ENCODE measurements around the gene PEX5L. TPM values are rescaled to one million over a fixed set of nuclear protein-coding genes. Genes with fewer than 3 reads are reported as not detected.

Gene PEX5L
- total RNA-seq, 4 donors from 2014 or later: 7.9 TPM; not detected in 3

DNA sequence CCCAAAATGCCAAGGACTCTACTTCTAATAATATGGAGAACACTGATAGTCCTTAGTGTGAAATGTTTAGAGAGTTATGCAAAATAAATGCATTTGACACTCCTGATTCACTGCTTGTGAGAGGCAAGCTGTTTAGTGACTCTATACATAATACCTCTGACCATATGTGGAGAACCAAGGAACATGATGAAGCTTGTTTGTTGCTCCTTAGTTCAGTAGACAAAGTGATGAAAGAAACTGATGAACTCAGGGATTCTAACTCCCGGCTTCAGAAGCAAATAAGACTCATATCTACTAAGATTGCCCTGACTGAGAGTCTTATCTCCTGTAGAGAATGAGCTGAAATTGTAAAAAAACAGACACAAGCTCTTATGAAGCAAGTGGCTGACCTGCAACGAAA lies 41.3 kb downstream of the PEX5L start:
- Histone ChIP-seq H3K9me3 (peaks cover 0 to 30% (median 0%) of the 10 kb centered on the region in 3 donors), H3K27ac (no peak overlapping the region), H3K4me3 (no peak overlapping the region), H3K4me1 (no peaks in the 10 kb centered on the region), H3K36me3 (no peaks in the 10 kb centered on the region), H3K27me3 (peaks cover 4% of the 10 kb centered on the region)
- 71% methylated on average over 2 of the region's 2 CpGs; no CpG with 5 or more reads in 1 of the 2 donors for WGBS, 2 donors (ENCODE audit: low coverage in 1 of 2)
- ATAC-seq: no peak
- no peak for TF ChIP-seq POLR2AphosphoS5 (IDR thresholded peaks at IDR 0.05)
- TF ChIP-seq, protein P1, sequence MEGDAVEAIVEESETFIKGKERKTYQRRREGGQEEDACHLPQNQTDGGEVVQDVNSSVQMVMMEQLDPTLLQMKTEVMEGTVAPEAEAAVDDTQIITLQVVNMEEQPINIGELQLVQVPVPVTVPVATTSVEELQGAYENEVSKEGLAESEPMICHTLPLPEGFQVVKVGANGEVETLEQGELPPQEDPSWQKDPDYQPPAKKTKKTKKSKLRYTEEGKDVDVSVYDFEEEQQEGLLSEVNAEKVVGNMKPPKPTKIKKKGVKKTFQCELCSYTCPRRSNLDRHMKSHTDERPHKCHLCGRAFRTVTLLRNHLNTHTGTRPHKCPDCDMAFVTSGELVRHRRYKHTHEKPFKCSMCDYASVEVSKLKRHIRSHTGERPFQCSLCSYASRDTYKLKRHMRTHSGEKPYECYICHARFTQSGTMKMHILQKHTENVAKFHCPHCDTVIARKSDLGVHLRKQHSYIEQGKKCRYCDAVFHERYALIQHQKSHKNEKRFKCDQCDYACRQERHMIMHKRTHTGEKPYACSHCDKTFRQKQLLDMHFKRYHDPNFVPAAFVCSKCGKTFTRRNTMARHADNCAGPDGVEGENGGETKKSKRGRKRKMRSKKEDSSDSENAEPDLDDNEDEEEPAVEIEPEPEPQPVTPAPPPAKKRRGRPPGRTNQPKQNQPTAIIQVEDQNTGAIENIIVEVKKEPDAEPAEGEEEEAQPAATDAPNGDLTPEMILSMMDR (IDR thresholded peaks at IDR 0.05): no peak

DNA sequence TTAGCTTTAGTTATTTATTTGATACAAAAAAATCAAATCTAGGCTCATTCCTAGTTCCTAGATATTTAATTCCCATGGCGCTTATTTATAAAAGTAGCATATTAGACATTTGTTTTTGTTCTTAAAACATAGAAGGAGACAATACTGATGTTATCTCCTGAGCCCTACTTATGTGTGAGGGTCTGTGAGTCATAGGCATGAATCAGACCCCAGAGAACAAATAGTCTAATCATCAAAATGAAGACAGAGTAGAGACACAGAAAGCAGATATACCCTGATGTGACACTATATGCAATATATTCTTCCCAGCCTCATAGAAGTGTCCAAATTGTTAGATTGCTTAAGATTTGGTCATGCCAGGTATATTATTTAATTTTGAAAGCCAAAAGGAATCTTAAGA lies 44.9 kb downstream of the PEX5L start:
- H3K27ac ChIP-seq: no peak overlapping the region
- H3K4me1 ChIP-seq: no peaks in the 10 kb centered on the region
- no peaks in the 10 kb centered on the region for H3K36me3 ChIP-seq
- peaks cover 0 to 15% (median 0%) of the 10 kb centered on the region in 3 donors for H3K9me3 ChIP-seq
- no peak overlapping the region for H3K4me3 ChIP-seq
- ATAC-seq: no peak
- no peak for TF ChIP-seq POLR2A (IDR thresholded peaks at IDR 0.05)
- TF ChIP-seq EP300 (IDR thresholded peaks at IDR 0.05): no peak
- TF ChIP-seq, protein P1 (IDR thresholded peaks at IDR 0.05): no peak
- no peak for TF ChIP-seq POLR2AphosphoS5 (IDR thresholded peaks at IDR 0.05)
- 77 to 100% methylated on average over 1 of the region's 1 CpG for WGBS, 2 donors (ENCODE audit: low coverage in 1 of 2)
- H3K27me3 ChIP-seq: peaks cover 4% of the 10 kb centered on the region

GRCh38 chr3:179991104-179991503 lies 45.6 kb downstream of the PEX5L start:
- no peak overlapping the region for H3K27ac ChIP-seq
- peaks cover 4% of the 10 kb centered on the region for H3K27me3 ChIP-seq
- no peak overlapping the region for H3K4me3 ChIP-seq
- WGBS, 2 donors (ENCODE audit: low coverage in 1 of 2): 60 to 98% methylated on average over 3 to 4 of the region's 4 CpGs
- no peak for ATAC-seq
- TF ChIP-seq POLR2AphosphoS5 (IDR thresholded peaks at IDR 0.05) (no peak), POLR2A (IDR thresholded peaks at IDR 0.05) (no peak), EP300 (IDR thresholded peaks at IDR 0.05) (no peak)
- TF ChIP-seq, protein P1 (IDR thresholded peaks at IDR 0.05): no peak
- peaks cover 0 to 8% (median 0%) of the 10 kb centered on the region in 3 donors for H3K9me3 ChIP-seq
- no peaks in the 10 kb centered on the region for H3K36me3 ChIP-seq
- H3K4me1 ChIP-seq: no peaks in the 10 kb centered on the region

DNA sequence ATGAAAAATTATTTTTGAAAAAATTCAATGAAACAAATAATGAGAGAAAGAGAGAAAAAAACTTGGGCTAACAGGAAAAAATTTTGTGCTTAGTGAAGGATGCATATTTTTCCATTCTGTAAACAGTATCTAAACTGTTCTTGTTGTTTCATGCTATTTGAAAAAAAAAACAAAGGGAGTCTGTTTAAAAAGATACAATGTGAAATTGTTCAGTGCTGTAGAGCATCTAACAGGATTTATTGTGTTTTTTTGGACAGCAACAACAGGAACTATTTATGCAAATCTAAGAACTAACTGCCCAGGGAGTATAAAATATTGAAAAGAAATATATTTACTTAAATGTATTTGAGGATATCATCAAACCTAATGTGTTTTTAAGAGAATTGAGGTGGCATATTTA lies 55.1 kb downstream of the PEX5L start:
- TF ChIP-seq POLR2AphosphoS5 (IDR thresholded peaks at IDR 0.05): no peak
- no peak for TF ChIP-seq POLR2A (IDR thresholded peaks at IDR 0.05)
- TF ChIP-seq, protein P1 (IDR thresholded peaks at IDR 0.05): no peak
- no peak for TF ChIP-seq EP300 (IDR thresholded peaks at IDR 0.05)
- Histone ChIP-seq H3K36me3 (no peaks in the 10 kb centered on the region), H3K27me3 (no peaks in the 10 kb centered on the region), H3K4me3 (no peak overlapping the region), H3K4me1 (no peaks in the 10 kb centered on the region), H3K27ac (no peak overlapping the region), H3K9me3 (no peaks in the 10 kb centered on the region)
- no peak for ATAC-seq

GRCh38 chr3:179977356-179977755 lies 59.4 kb downstream of the PEX5L start:
- ATAC-seq: no peak
- H3K4me3 ChIP-seq: no peak overlapping the region
- no peak overlapping the region for H3K27ac ChIP-seq
- H3K9me3 ChIP-seq: no peaks in the 10 kb centered on the region
- no peaks in the 10 kb centered on the region for H3K4me1 ChIP-seq
- 63 to 65% methylated on average over 3 of the region's 3 CpGs for WGBS, 2 donors (ENCODE audit: low coverage in 1 of 2)
- no peaks in the 10 kb centered on the region for H3K36me3 ChIP-seq
- H3K27me3 ChIP-seq: peaks cover 13% of the 10 kb centered on the region
- no peak for TF ChIP-seq POLR2AphosphoS5 (IDR thresholded peaks at IDR 0.05)
- TF ChIP-seq, protein P1 (IDR thresholded peaks at IDR 0.05): no peak
- no peak for TF ChIP-seq EP300 (IDR thresholded peaks at IDR 0.05)
- no peak for TF ChIP-seq POLR2A (IDR thresholded peaks at IDR 0.05)

All from gastroesophageal sphincter (tissue), 4 donors.